ENCODE results near the gene DCPS.
"Not testable (repeated sequence)": the region's sequence is repeated elsewhere in the genome, so short reads cannot be mapped to it uniquely, and the experiment has no call there.

The DCPS gene

GRCh38 chr11:126378763-126379162 is 74.9 kb downstream of the DCPS start:
- in situ Hi-C loops (cut with MboI; ENCODE audit: low sequenced_read_pairs): no loop called here

GRCh38 chr11:126380909-126381308 is 77.0 kb downstream of the DCPS start:
- in situ Hi-C loops (cut with MboI; ENCODE audit: low sequenced_read_pairs): no loop called here

GRCh38 chr11:126381960-126382359 is 78.1 kb downstream of the DCPS start:
- in situ Hi-C loops (cut with MboI; ENCODE audit: low sequenced_read_pairs): not testable (repeated sequence)

- in situ Hi-C loops (cut with MboI; ENCODE audit: low sequenced_read_pairs): not testable (repeated sequence)
These were observed 78.8 kb downstream of the DCPS start for GRCh38 chr11:126382641-126383040.

GRCh38 chr11:126383339-126384335 is 79.8 kb downstream of the DCPS start:
- in situ Hi-C loops (cut with MboI; ENCODE audit: low sequenced_read_pairs): no loop called here

GRCh38 chr11:126384449-126385070 is 80.7 kb downstream of the DCPS start:
- in situ Hi-C loops (cut with MboI; ENCODE audit: low sequenced_read_pairs): no loop called here

GRCh38 chr11:126385991-126386728 is 82.3 kb downstream of the DCPS start:
- in situ Hi-C loops (cut with MboI; ENCODE audit: low sequenced_read_pairs): no loop called here

GRCh38 chr11:126386729-126387071 is 82.8 kb downstream of the DCPS start:
- in situ Hi-C loops (cut with MboI; ENCODE audit: low sequenced_read_pairs): not testable (repeated sequence)

GRCh38 chr11:126387857-126388256 is 84.0 kb downstream of the DCPS start:
- in situ Hi-C loops (cut with MboI; ENCODE audit: low sequenced_read_pairs): no loop called here

GRCh38 chr11:126390272-126390867 is 86.5 kb downstream of the DCPS start:
- in situ Hi-C loops (cut with MboI; ENCODE audit: low sequenced_read_pairs): loop anchor here (10.0 kb wide), 1 partner anchor 76 kb away; no protein-coding TSS in a partner anchor

- in situ Hi-C loops (cut with MboI; ENCODE audit: low sequenced_read_pairs): loop anchor here (10.0 kb wide), 1 partner anchor 77 kb away; no protein-coding TSS in a partner anchor
These were observed 87.6 kb downstream of the DCPS start for GRCh38 chr11:126391286-126391954.

GRCh38 chr11:126391970-126392632 is 88.2 kb downstream of the DCPS start:
- in situ Hi-C loops (cut with MboI; ENCODE audit: low sequenced_read_pairs): loop anchor here (10.0 kb wide), 1 partner anchor 77 kb away; no protein-coding TSS in a partner anchor

- in situ Hi-C loops (cut with MboI; ENCODE audit: low sequenced_read_pairs): loop anchor here (10.0 kb wide), 1 partner anchor 78 kb away; no protein-coding TSS in a partner anchor
These were observed 88.8 kb downstream of the DCPS start for GRCh38 chr11:126392633-126393013.

GRCh38 chr11:126393143-126393542 is 89.3 kb downstream of the DCPS start:
- in situ Hi-C loops (cut with MboI; ENCODE audit: low sequenced_read_pairs): loop anchor here (10.0 kb wide), 1 partner anchor 78 kb away; no protein-coding TSS in a partner anchor

- in situ Hi-C loops (cut with MboI; ENCODE audit: low sequenced_read_pairs): loop anchor here (10.0 kb wide), 1 partner anchor 79 kb away; no protein-coding TSS in a partner anchor
These were observed 90.2 kb downstream of the DCPS start for GRCh38 chr11:126394036-126394435.

- in situ Hi-C loops (cut with MboI; ENCODE audit: low sequenced_read_pairs): loop anchor here (10.0 kb wide), 1 partner anchor 80 kb away; no protein-coding TSS in a partner anchor
These were observed 90.8 kb downstream of the DCPS start for GRCh38 chr11:126394634-126395072.

Data from HL-60/S4 treated with retinoic acid at 250 ng/mL for 4 days and 3 days (cell line).